SK-N-SH treated with all-trans-retinoic acid at 6 μM for 48 hours (cell line): ENCODE measurements around the gene PEX7.

Experiments used
- ATAC-seq: fragments of 200-7000 bp; cut with Tn5 transposase; 3 replicates; pipeline ENCODE4 v1.9.1; 2020; ENCODE audit warnings: mild to moderate bottlenecking, moderate library complexity
- BACH2 ChIP-seq: fragments of 250-450 bp; sonication (Bioruptor Pico); IDR thresholded peaks from 2 replicates; pipeline ENCODE4 v1.9.0; 2021; ENCODE audit warnings: mild to moderate bottlenecking, borderline replicate concordance
- CREB5 ChIP-seq: fragments of 250-450 bp; sonication (Bioruptor Pico); IDR thresholded peaks from 2 replicates; pipeline ENCODE4 v1.5.1; 2020; ENCODE audit warnings: low read depth, mild to moderate bottlenecking, moderate library complexity
- CSDC2 ChIP-seq: fragments of 250-450 bp; sonication (Bioruptor Pico); IDR thresholded peaks from 2 replicates; pipeline ENCODE4 v1.5.0; 2020; ENCODE audit warnings: mild to moderate bottlenecking, moderate library complexity
- ESRRG ChIP-seq: fragments of 250-450 bp; sonication (Bioruptor Pico); IDR thresholded peaks from 2 replicates; pipeline ENCODE4 v1.6.1; 2021; ENCODE audit warnings: mild to moderate bottlenecking
- GLIS3 ChIP-seq: fragments of 250-450 bp; sonication (Bioruptor Pico); IDR thresholded peaks from 2 replicates; pipeline ENCODE4 v1.5.0; 2020; ENCODE audit warnings: mild to moderate bottlenecking, moderate library complexity
- ISL1 ChIP-seq: fragments of 250-450 bp; sonication (Bioruptor Pico); IDR thresholded peaks from 2 replicates; pipeline ENCODE4 v2.1.2; 2022; ENCODE audit warnings: mild to moderate bottlenecking, moderate library complexity
- OSR1 ChIP-seq: fragments of 250-450 bp; sonication (Bioruptor Pico); IDR thresholded peaks from 2 replicates; pipeline ENCODE4 v1.8.0; 2022; ENCODE audit warnings: moderate library complexity, mild to moderate bottlenecking, inconsistent platforms
- PATZ1 ChIP-seq: fragments of 250-450 bp; sonication (Bioruptor Pico); IDR thresholded peaks from 2 replicates; pipeline ENCODE4 v1.8.0; 2020; ENCODE audit warnings: mild to moderate bottlenecking, moderate library complexity, borderline replicate concordance
- POU6F1 ChIP-seq: fragments of 250-450 bp; sonication (Bioruptor Pico); IDR thresholded peaks from 2 replicates; pipeline ENCODE4 v1.8.0; 2021; ENCODE audit warnings: low read depth, mild to moderate bottlenecking, moderate library complexity, borderline replicate concordance
- PPARA ChIP-seq: fragments of 250-450 bp; sonication (Bioruptor Pico); IDR thresholded peaks from 2 replicates; pipeline ENCODE4 v1.5.0; 2020; ENCODE audit warnings: mild to moderate bottlenecking, borderline replicate concordance
- RARB ChIP-seq: fragments of 250-450 bp; sonication (Bioruptor Pico); IDR thresholded peaks from 2 replicates; pipeline ENCODE4 v1.8.0; 2021; ENCODE audit warnings: mild to moderate bottlenecking, moderate library complexity
- SNAI2 ChIP-seq: fragments of 250-450 bp; sonication (Bioruptor Pico); IDR thresholded peaks from 2 replicates; pipeline ENCODE4 v1.5.0; 2020; ENCODE audit warnings: mild to moderate bottlenecking, moderate library complexity
- TCF4 ChIP-seq: fragments of 250-450 bp; sonication (Bioruptor Pico); IDR thresholded peaks from 2 replicates; pipeline ENCODE4 v1.8.0; 2021; ENCODE audit warnings: mild to moderate bottlenecking, moderate library complexity, borderline replicate concordance
- TOX ChIP-seq: fragments of 250-450 bp; sonication (Bioruptor Pico); IDR thresholded peaks from 2 replicates; pipeline ENCODE4 v1.8.0; 2021; ENCODE audit warnings: mild to moderate bottlenecking, moderate library complexity, borderline replicate concordance
- TSHZ2 ChIP-seq: fragments of 250-450 bp; sonication (Bioruptor Pico); IDR thresholded peaks from 2 replicates; pipeline ENCODE4 v1.5.0; 2020; ENCODE audit warnings: mild to moderate bottlenecking, moderate library complexity
- ZC3H10 ChIP-seq: fragments of 250-450 bp; sonication (Bioruptor Pico); IDR thresholded peaks from 2 replicates; pipeline ENCODE4 v1.5.1; 2021; ENCODE audit warnings: mild to moderate bottlenecking, moderate library complexity
- ZFP3 ChIP-seq: fragments of 250-450 bp; sonication (Bioruptor Pico); IDR thresholded peaks from 2 replicates; pipeline ENCODE4 v1.5.0; 2020; ENCODE audit warnings: mild to moderate bottlenecking, moderate library complexity
- ZFP30 ChIP-seq: fragments of 450-650 bp; formaldehyde crosslinking; IDR thresholded peaks from 2 replicates; pipeline ENCODE4 v1.5.0; 2022; ENCODE audit warnings: mild to moderate bottlenecking, moderate library complexity
- ZNF70 ChIP-seq: fragments of 450-650 bp; formaldehyde crosslinking; IDR thresholded peaks from 2 replicates; pipeline ENCODE4 v1.5.0; 2020; ENCODE audit warnings: mild to moderate bottlenecking, moderate library complexity
- ZNF8 ChIP-seq: fragments of 450-650 bp; formaldehyde crosslinking; IDR thresholded peaks from 2 replicates; pipeline ENCODE4 v1.5.0; 2020; ENCODE audit warnings: mild to moderate bottlenecking, moderate library complexity

Gene PEX7

GRCh38 chr6:136930528-136930927 is 108.1 kb downstream of the PEX7 start:
- no peak for TF ChIP-seq RARB
- no peak for TF ChIP-seq ZFP30 (CRISPR knock-in tag)
- TF ChIP-seq PPARA (CRISPR knock-in tag), result no peak
- no peak for TF ChIP-seq CSDC2 (CRISPR knock-in tag)
- no peak for TF ChIP-seq POU6F1 (CRISPR knock-in tag)
- TF ChIP-seq ISL1 (CRISPR knock-in tag), result no peak
- no peak for TF ChIP-seq ZNF70
- TF ChIP-seq TCF4, result no peak
- no peak for TF ChIP-seq ZNF8 (CRISPR knock-in tag)
- TF ChIP-seq PATZ1 (CRISPR knock-in tag), result no peak
- no peak for TF ChIP-seq GLIS3 (CRISPR knock-in tag)
- TF ChIP-seq, all 23 proteins: peak for 0

DNA sequence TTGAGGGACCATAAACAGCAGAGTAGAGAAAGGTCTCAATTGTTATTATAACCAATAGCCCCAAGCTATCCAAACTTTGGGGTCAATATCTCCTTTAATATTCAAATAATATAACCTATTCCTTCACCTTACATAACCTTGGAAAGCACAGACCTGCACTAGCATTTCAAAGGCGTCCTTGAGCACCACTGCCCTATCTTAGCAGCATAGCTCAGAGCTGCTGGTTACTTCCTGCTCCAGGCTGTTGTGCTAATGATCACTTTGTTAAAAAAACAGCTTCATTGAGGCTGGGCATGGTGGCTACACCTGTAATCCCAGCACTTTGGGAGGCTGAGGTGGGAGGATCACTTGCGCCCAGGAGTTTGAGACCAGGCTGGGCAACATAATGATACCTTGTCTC is 110.2 kb downstream of the PEX7 start:
- TF ChIP-seq ZFP3 (CRISPR knock-in tag) (no peak), CSDC2 (CRISPR knock-in tag) (no peak), GLIS3 (CRISPR knock-in tag) (no peak), PATZ1 (CRISPR knock-in tag) (no peak), POU6F1 (CRISPR knock-in tag) (no peak), BACH2 (no peak), TCF4 (no peak), ZFP30 (CRISPR knock-in tag) (no peak), OSR1 (CRISPR knock-in tag) (no peak), ZNF8 (CRISPR knock-in tag) (no peak), ESRRG (CRISPR knock-in tag) (no peak), ISL1 (CRISPR knock-in tag) (no peak), SNAI2 (no peak), TOX (CRISPR knock-in tag) (no peak), ZC3H10 (CRISPR knock-in tag) (no peak), CREB5 (CRISPR knock-in tag) (no peak), RARB (no peak), TSHZ2 (no peak)
- no peak for ATAC-seq

More at GRCh38 chr6:136930528-136930927, 108.1 kb downstream of the PEX7 start:
- no peak for ATAC-seq
